Esophagus squamous epithelium (tissue), 4 donors: ENCODE results near the gene GCNT1.

Source experiments
- CTCF ChIP-seq, 6 experiments: fragments of 450-650 bp in 4 of 6; fragments of 200-600 bp in 2 of 6; sonication (generic) in 2 of 6; IDR thresholded peaks; one replicate each; pipeline ENCODE4 v1.5.1; 2016 to 2019; ENCODE audit warnings: antibody characterized with exemption in 6 of 6, mild to moderate bottlenecking in 4 of 6, moderate library complexity in 4 of 6
- POLR2A ChIP-seq, 4 donors: fragments of 450-650 bp; IDR thresholded peaks; one replicate each; pipeline ENCODE4 v1.6.1; 2017; ENCODE audit warnings: antibody characterized with exemption in 4 of 4, mild to moderate bottlenecking in 4 of 4, moderate library complexity in 3 of 4

- TF ChIP-seq CTCF (IDR thresholded peaks at IDR 0.05) = no peak
- no peak for TF ChIP-seq POLR2A (IDR thresholded peaks at IDR 0.05)
Measured at GRCh38 chr9:76412638-76413037, 46.3 kb upstream of the GCNT1 start.
